H1 (cell line): ENCODE data around the gene ENOPH1. TPM values are rescaled to one million over a fixed set of nuclear protein-coding genes. Genes with fewer than 3 reads are reported as not detected.

Experiments
- CTCF ChIA-PET: fragments of 300-600 bp; sonication (Branson Sonifier 250); formaldehyde crosslinking; loops from one replicate; lab custom pipeline; 2021; ENCODE audit not compliant: partially characterized antibody; lab: Charles Lee
- POLR2A ChIA-PET: fragments of 300-600 bp; sonication (Branson Sonifier 250); formaldehyde crosslinking; loops from one replicate; lab custom pipeline; 2021; ENCODE audit warnings: inconsistent platforms; ENCODE audit not compliant: partially characterized antibody; lab: Charles Lee
- DNase-seq, 2 experiments: peaks; one replicate each; pipeline versions ENCODE4 v3.0.0 to v3.0.0-alpha.2; 2010 to 2022; ENCODE audit warnings: low spot score in 2 of 2, low read depth in 1 of 2, mixed read lengths in 1 of 2
- FAIRE-seq: peaks from 2 replicates; lab custom pipeline; 2011; peaks lifted over from hg19 to GRCh38; lab: Jason Lieb, UNC
- H2AFZ ChIP-seq: 2 replicates; pipeline ENCODE4 v1.8.1; 2012; ENCODE audit warnings: low read length, inconsistent platforms
- H2AK5ac ChIP-seq: 2 replicates; pipeline ENCODE4 v1.6.1; 2013; ENCODE audit warnings: low read depth, low read length
- H2BK120ac ChIP-seq: replicated peaks from 2 replicates; pipeline ENCODE3; 2013; ENCODE audit warnings: low read depth, low read length, inconsistent platforms
- H2BK12ac ChIP-seq: 2 replicates; pipeline ENCODE4 v1.6.1; 2013; ENCODE audit warnings: low read depth, low read length
- H2BK15ac ChIP-seq: 2 replicates; pipeline ENCODE4 v1.6.1; 2013; ENCODE audit warnings: low read length
- H2BK20ac ChIP-seq: 2 replicates; pipeline ENCODE4 v1.6.1; 2013; ENCODE audit warnings: low read length
- H2BK5ac ChIP-seq: 2 replicates; pipeline ENCODE4 v1.6.1; 2013; ENCODE audit warnings: low read depth, low read length
- H3K14ac ChIP-seq: 2 replicates; pipeline ENCODE4 v1.6.1; 2013; ENCODE audit warnings: inconsistent platforms; ENCODE audit not compliant: insufficient read length
- H3K18ac ChIP-seq: 2 replicates; pipeline ENCODE4 v1.6.1; 2013; ENCODE audit warnings: low read length; ENCODE audit errors: extremely low read depth
- H3K23ac ChIP-seq: 2 replicates; pipeline ENCODE4 v1.6.1; 2013; ENCODE audit warnings: inconsistent platforms; ENCODE audit not compliant: insufficient read length
- H3K23me2 ChIP-seq: 2 replicates; pipeline ENCODE4 v1.6.1; 2013; ENCODE audit warnings: low read depth, low read length
- H3K27ac ChIP-seq: 2 replicates; pipeline ENCODE4 v1.6.1; 2011; ENCODE audit warnings: low read depth, low read length, inconsistent platforms
- H3K27me3 ChIP-seq, 4 experiments: replicated peaks in 1 of 4; 1 replicate in 1 of 4; 2 replicates in 3 of 4; pipeline versions ENCODE4 v1.6.1 to v1.8.1; 2011 to 2013; ENCODE audit warnings: low read length in 3 of 4, mild to moderate bottlenecking in 3 of 4, inconsistent platforms in 2 of 4, mixed read lengths in 2 of 4, moderate library complexity in 1 of 4; ENCODE audit not compliant: control insufficient read depth in 3 of 4, insufficient read depth in 3 of 4; ENCODE audit errors: extremely low read depth in 1 of 4
- H3K36me3 ChIP-seq, 4 experiments: 2 replicates each; pipeline versions ENCODE4 v1.6.1 to v1.8.1; 2011 to 2013; ENCODE audit warnings: mild to moderate bottlenecking in 4 of 4, low read length in 3 of 4, moderate library complexity in 2 of 4, control low read depth in 1 of 4, inconsistent platforms in 1 of 4; ENCODE audit not compliant: insufficient read depth in 4 of 4, control insufficient read depth in 2 of 4
- H3K4ac ChIP-seq: replicated peaks from 2 replicates; pipeline ENCODE3; 2013; ENCODE audit warnings: low read length, low read depth, mixed read lengths, inconsistent platforms; ENCODE audit not compliant: insufficient read length
- H3K4me1 ChIP-seq, 4 experiments: replicated peaks in 1 of 4; 1 replicate in 1 of 4; 2 replicates in 3 of 4; pipeline versions ENCODE4 v1.6.1 to v1.8.1; 2011 to 2013; ENCODE audit warnings: low read length in 3 of 4, inconsistent platforms in 2 of 4, mixed read lengths in 1 of 4; ENCODE audit not compliant: insufficient read depth in 4 of 4, control insufficient read depth in 3 of 4
- H3K4me2 ChIP-seq, 2 experiments: 2 replicates each; pipeline versions ENCODE4 v1.6.1 to v1.8.1; 2011 to 2013; ENCODE audit warnings: low read depth in 2 of 2, low read length in 2 of 2, control low read depth in 1 of 2, inconsistent platforms in 1 of 2, mild to moderate bottlenecking in 1 of 2; ENCODE audit not compliant: insufficient read depth in 1 of 2
- H3K4me3 ChIP-seq, 4 experiments: fragments of 200-600, 300-600 bp in 1 of 4; sonication (generic), shearing (Covaris generic), sonication (Bioruptor Twin) in 1 of 4; 2 replicates each; pipeline versions ENCODE4 v1.5.1 to v1.8.1; 2011 to 2016; ENCODE audit warnings: low read length in 4 of 4, low read depth in 3 of 4, control low read depth in 2 of 4, inconsistent platforms in 2 of 4, mild to moderate bottlenecking in 2 of 4, mixed read lengths in 1 of 4, moderate library complexity in 1 of 4; ENCODE audit not compliant: insufficient read depth in 2 of 4; ENCODE audit errors: extremely low read depth in 1 of 4
- H3K56ac ChIP-seq: replicated peaks from 2 replicates; pipeline ENCODE3; 2013; ENCODE audit warnings: low read depth, mild to moderate bottlenecking, mixed read lengths, low read length, inconsistent platforms; ENCODE audit not compliant: insufficient read length
- H3K79me1 ChIP-seq: 2 replicates; pipeline ENCODE4 v1.6.1; 2013; ENCODE audit warnings: low read depth, low read length, control low read depth
- H3K79me2 ChIP-seq, 2 experiments: 2 replicates each; pipeline versions ENCODE4 v1.6.1 to v1.8.1; 2012 to 2013; ENCODE audit warnings: low read length in 2 of 2, mild to moderate bottlenecking in 2 of 2, inconsistent platforms in 1 of 2; ENCODE audit not compliant: insufficient read depth in 2 of 2, control insufficient read depth in 1 of 2
- H3K9ac ChIP-seq, 4 experiments: replicated peaks in 1 of 4; 1 replicate in 1 of 4; 2 replicates in 3 of 4; pipeline versions ENCODE4 v1.6.1 to v1.8.1; 2011 to 2013; ENCODE audit warnings: low read depth in 3 of 4, low read length in 3 of 4, control low read depth in 2 of 4, mild to moderate bottlenecking in 2 of 4, moderate library complexity in 2 of 4, inconsistent platforms in 1 of 4; ENCODE audit errors: extremely low read depth in 1 of 4
- H3K9me3 ChIP-seq, 2 experiments: 2 replicates each; pipeline versions ENCODE4 v1.6.1 to v1.8.1; 2012 to 2013; ENCODE audit warnings: mild to moderate bottlenecking in 2 of 2, moderate library complexity in 2 of 2, control low read depth in 1 of 2, inconsistent platforms in 1 of 2, low read depth in 1 of 2, low read length in 1 of 2, mixed read lengths in 1 of 2; ENCODE audit not compliant: insufficient read depth in 2 of 2
- H4K20me1 ChIP-seq, 2 experiments: replicated peaks in 1 of 2; 2 replicates each; pipeline versions ENCODE3 to v1.8.1; 2011 to 2013; ENCODE audit warnings: inconsistent platforms in 2 of 2, low read length in 2 of 2, mild to moderate bottlenecking in 1 of 2; ENCODE audit not compliant: insufficient read depth in 2 of 2, control insufficient read depth in 1 of 2
- H4K5ac ChIP-seq: 2 replicates; pipeline ENCODE4 v1.6.1; 2013; ENCODE audit warnings: low read length, low read depth, mixed read lengths, inconsistent platforms; ENCODE audit not compliant: insufficient read length
- H4K8ac ChIP-seq: 2 replicates; pipeline ENCODE4 v1.8.0; 2013; ENCODE audit warnings: mild to moderate bottlenecking, moderate library complexity, low read length, inconsistent platforms; ENCODE audit not compliant: insufficient read depth; ENCODE audit errors: extremely low read depth
- H4K91ac ChIP-seq: replicated peaks from 2 replicates; pipeline ENCODE3; 2013; ENCODE audit warnings: low read length, mixed read lengths, inconsistent platforms; ENCODE audit not compliant: insufficient read length
- ASH2L ChIP-seq: fragments of 200-600, 300-600 bp; sonication (generic); IDR thresholded peaks from one replicate; pipeline ENCODE4 v1.7.1; 2017; ENCODE audit warnings: low read length
- EGR1 ChIP-seq: IDR thresholded peaks from 2 replicates; pipeline ENCODE4 v1.6.1; 2011; ENCODE audit warnings: low read depth, low read length, borderline replicate concordance
- POU5F1 ChIP-seq: IDR thresholded peaks from 2 replicates; pipeline ENCODE4 v1.6.1; 2011; ENCODE audit warnings: low read depth, mild to moderate bottlenecking, low read length, moderate library complexity
- RBBP5 ChIP-seq: IDR thresholded peaks from 2 replicates; pipeline ENCODE4 v1.7.1; 2012; ENCODE audit warnings: low read depth, mild to moderate bottlenecking, inconsistent platforms, low read length, moderate library complexity, borderline replicate concordance
- RFX5 ChIP-seq: IDR thresholded peaks from 2 replicates; pipeline ENCODE4 v1.6.1; 2011; ENCODE audit warnings: low read depth, low read length, improper control_type of control experiment, borderline replicate concordance
- SAP30 ChIP-seq: fragments of 300-600 bp; sonication (generic); IDR thresholded peaks from 2 replicates; pipeline ENCODE4 v1.7.1; 2012; ENCODE audit warnings: low read length, moderate library complexity, mild to moderate bottlenecking, inconsistent platforms; ENCODE audit not compliant: insufficient read depth, insufficient replicate concordance
- SIN3A ChIP-seq, 2 experiments: IDR thresholded peaks in 1 of 2; conservative IDR thresholded peaks in 1 of 2; 2 replicates each; pipeline ENCODE4 v1.6.1; 2011 to 2012; ENCODE audit warnings: low read length in 2 of 2, improper control_type of control experiment in 1 of 2, low read depth in 1 of 2, mild to moderate bottlenecking in 1 of 2
- TAF1 ChIP-seq: IDR thresholded peaks from 2 replicates; pipeline ENCODE4 v1.6.1; 2011; ENCODE audit warnings: mild to moderate bottlenecking, low read depth, low read length
- ZNF274 ChIP-seq: IDR thresholded peaks from 2 replicates; pipeline ENCODE4 v1.7.0; 2012; ENCODE audit warnings: low read length, borderline replicate concordance; ENCODE audit errors: extremely low read depth
- WGBS, 2 experiments: shearing (Covaris generic) in 1 of 2; methylation state at CpG; one replicate each; pipeline versions ENCODE4 v1.1.6 to v1.1.7; 2013 to 2015; ENCODE audit warnings: low lambda C conversion rate in 2 of 2, mixed read lengths in 2 of 2, inconsistent platforms in 1 of 2, low coverage in 1 of 2, missing lambda C conversion rate in 1 of 2; ENCODE audit not compliant: insufficient replicate concordance in 2 of 2, insufficient coverage in 1 of 2, insufficient read length in 1 of 2; ENCODE audit errors: extremely low coverage in 1 of 2, missing lambda C conversion rate in 1 of 2; 5-methylcytosine and 5-hydroxymethylcytosine counted together
- polyA plus RNA-seq, 7 experiments: library from polyadenylated mRNA; depleted of rRNA in 3 of 7; stranded (reverse) in 5 of 7; unstranded in 2 of 7; fragments of >200 nt in 5 of 7; fragments of 200-250 nt in 2 of 7; gene quantifications; 1 replicate in 5 of 7; 2 replicates in 1 of 7; 4 replicates in 1 of 7; pipeline versions ENCODE4 v1.2.1 to v1.2.3, GENCODE V29; 2011 to 2013; ENCODE audit warnings: missing spikeins in 2 of 7, mixed read lengths in 2 of 7
- total RNA-seq: library from RNA; stranded (reverse); fragmentation: NEBNext Ultra II Directional; extraction: Animal tissue kit (Norgen Biotek cat#: 25700); gene quantifications from 2 replicates; pipeline ENCODE4 v1.2.1, GENCODE V29; 2021

Gene ENOPH1
- total and polyA plus RNA-seq, 2 of the 8 experiments (the other 6 are each of a cell fraction or from before 2014, with no cell fraction given), result 25.1 to 89.3 TPM

- no peak overlapping the region for H2BK120ac ChIP-seq
- FAIRE-seq, result no peak
- no peaks in the 10 kb centered on the region for H3K79me1 ChIP-seq
- H3K4me3 ChIP-seq, result peak overlapping the region; percentile 94 to 97 (median 94)
- no peak overlapping the region for H3K23ac ChIP-seq
- no peak for DNase-seq
- TF ChIP-seq RFX5 (no peak), ASH2L (no peak), TAF1 (no peak), EGR1 (no peak), POU5F1 (no peak), SAP30 (peak; percentile 93), ZNF274 (no peak), SIN3A (conservative IDR thresholded peaks at IDR 0.05 in 1 of 2, IDR thresholded peaks at IDR 0.05 in 1 of 2; ENCODE audit: low read depth in 1 of 2, low read length in 2 of 2) (peak; percentile 10 to 86; a peak in 1 of 4 replicates), RBBP5 (no peak)
- no peak overlapping the region for H3K14ac ChIP-seq
- H3K9ac ChIP-seq, result peak overlapping the region; percentile 80 to 100 (median 99)
- H3K36me3 ChIP-seq, result peaks cover 17 to 51% (median 43%) of the 10 kb centered on the region in 4 experiments
- H2BK15ac ChIP-seq, result no peak overlapping the region
- ChIA-PET POLR2A (interaction anchor here (0.9 to 7.3 kb wide), 36 partner anchors 9 to 474 kb away, joined by 3 to 126 read pairs (median 5); partner anchors contain the start of genes HNRNPD and THAP9), CTCF (interaction anchor here (0.6 to 2.5 kb wide), 8 partner anchors 9 to 112 kb away, joined by 3 to 9 read pairs (median 4); no protein-coding TSS in a partner anchor)
- peaks cover 53 to 79% of the 10 kb centered on the region in 2 experiments for H3K79me2 ChIP-seq
- 1% methylated on average over 9 of the region's 14 CpGs; no CpG with 5 or more reads in 1 of the 2 experiments for WGBS, 2 experiments
- no peak overlapping the region for H2AK5ac ChIP-seq
- H3K23me2 ChIP-seq, result peaks cover 3% of the 10 kb centered on the region
- peak overlapping the region; percentile 95; the same call in 1 of the 2 replicates for H2BK5ac ChIP-seq
- H3K27me3 ChIP-seq, result no peaks in the 10 kb centered on the region
- H3K9me3 ChIP-seq, result no peaks in the 10 kb centered on the region
- H3K18ac ChIP-seq, result peak overlapping the region; percentile 9; the same call in 1 of the 2 replicates
- peak overlapping the region; percentile 78 for H3K4me2 ChIP-seq
- H4K20me1 ChIP-seq, result peaks cover 30 to 35% of the 10 kb centered on the region in 2 experiments
- no peak overlapping the region for H2BK20ac ChIP-seq
- no peak overlapping the region for H3K56ac ChIP-seq
- H4K8ac ChIP-seq, result peak overlapping the region; percentile 99; the same call in 1 of the 2 replicates
- no peak overlapping the region for H2BK12ac ChIP-seq
- no peak overlapping the region for H3K4ac ChIP-seq
- no peak overlapping the region for H4K91ac ChIP-seq
- peaks cover 0 to 4% (median 2%) of the 10 kb centered on the region in 4 experiments; a peak in 3 of 7 replicates for H3K4me1 ChIP-seq
- peak overlapping the region; percentile 91 for H3K27ac ChIP-seq
- no peak overlapping the region for H2AFZ ChIP-seq
- no peak overlapping the region for H4K5ac ChIP-seq
Measured at GRCh38 chr4:82428526-82428968, 1.8 kb upstream of the ENOPH1 start.
